SK-N-SH (cell line): ENCODE results near the gene ZNF280C. TPM values are rescaled to one million over a fixed set of nuclear protein-coding genes. Genes with fewer than 3 reads are reported as not detected.

Source experiments
- CTCF ChIA-PET: fragments of 300-600, 350-600 bp; formaldehyde crosslinking; extraction: SDS; loops from one replicate; lab custom pipeline; 2021; lab: Yijun Ruan, JAX
- POLR2A ChIA-PET: fragments of 350-600 bp; sonication (Branson Sonifier 250); formaldehyde crosslinking; extraction: SDS; loops from one replicate; lab custom pipeline; 2020; ENCODE audit warnings: antibody characterized with exemption, inconsistent platforms; lab: Yijun Ruan, JAX
- DNase-seq: peaks from one replicate; pipeline ENCODE4 v3.0.0; 2012
- H2AFZ ChIP-seq: fragments of 200-600 bp; sonication (generic); 2 replicates; pipeline ENCODE4 v1.8.1; 2016; ENCODE audit warnings: antibody characterized with exemption, mild to moderate bottlenecking, low read depth
- H3F3A ChIP-seq: fragments of 200-600 bp; sonication (generic); replicated peaks from 2 replicates; pipeline ENCODE3; 2016; ENCODE audit warnings: antibody characterized with exemption, mild to moderate bottlenecking; ENCODE audit not compliant: insufficient read depth
- H3K27ac ChIP-seq, 2 experiments: fragments of 200-500 bp in 1 of 2; fragments of 200-600 bp in 1 of 2; sonication (Bioruptor generic) in 1 of 2; sonication (generic), shearing (Covaris generic) in 1 of 2; 2 replicates each; pipeline versions ENCODE4 v1.5.1 to v1.6.1; 2014 to 2016; ENCODE audit warnings: low read depth in 2 of 2, inconsistent platforms in 1 of 2, low read length in 1 of 2, mild to moderate bottlenecking in 1 of 2, mixed read lengths in 1 of 2
- H3K27me3 ChIP-seq: fragments of 200-600 bp; sonication (generic), shearing (Covaris generic); 2 replicates; pipeline ENCODE4 v1.6.1; 2016; ENCODE audit warnings: mixed run types; ENCODE audit not compliant: insufficient read depth
- H3K36me3 ChIP-seq, 2 experiments: fragments of 200-500 bp in 1 of 2; fragments of 200-600 bp in 1 of 2; sonication (Bioruptor generic) in 1 of 2; sonication (generic) in 1 of 2; replicated peaks in 1 of 2; 2 replicates each; pipeline versions ENCODE3 to v1.5.1; 2014 to 2016; ENCODE audit warnings: low read length in 1 of 2, mild to moderate bottlenecking in 1 of 2; ENCODE audit not compliant: insufficient read depth in 2 of 2, control insufficient read depth in 1 of 2
- H3K4me1 ChIP-seq, 2 experiments: fragments of 200-500 bp in 1 of 2; fragments of 200-600 bp in 1 of 2; sonication (Bioruptor generic) in 1 of 2; sonication (generic), shearing (Covaris generic) in 1 of 2; 2 replicates each; pipeline versions ENCODE4 v1.5.1 to v1.6.1; 2014 to 2016; ENCODE audit warnings: low read depth in 1 of 2, low read length in 1 of 2, mixed run types in 1 of 2; ENCODE audit not compliant: insufficient read depth in 2 of 2, control insufficient read depth in 1 of 2
- H3K4me2 ChIP-seq: fragments of 200-600 bp; sonication (generic), shearing (Covaris generic); 2 replicates; pipeline ENCODE4 v1.6.1; 2017; ENCODE audit warnings: mixed run types
- H3K4me3 ChIP-seq, 2 experiments: fragments of 200-500 bp in 1 of 2; fragments of 200-600 bp in 1 of 2; sonication (Bioruptor generic) in 1 of 2; sonication (generic), shearing (Covaris generic) in 1 of 2; 2 replicates each; pipeline versions ENCODE4 v1.5.1 to v1.8.1; 2014 to 2016; ENCODE audit warnings: low read depth in 2 of 2, inconsistent platforms in 1 of 2, low read length in 1 of 2, mild to moderate bottlenecking in 1 of 2, mixed read lengths in 1 of 2, moderate library complexity in 1 of 2
- H3K79me2 ChIP-seq: fragments of 200-600 bp; sonication (generic); 2 replicates; pipeline ENCODE4 v1.8.1; 2017; ENCODE audit warnings: mild to moderate bottlenecking; ENCODE audit not compliant: insufficient read depth
- H3K9ac ChIP-seq: fragments of 200-600 bp; sonication (generic); 2 replicates; pipeline ENCODE4 v1.6.1; 2017; ENCODE audit warnings: mixed run types
- H3K9me2 ChIP-seq: fragments of 200-600 bp; sonication (generic); 2 replicates; pipeline ENCODE4 v1.6.1; 2017; ENCODE audit warnings: mixed run types
- H3K9me3 ChIP-seq: fragments of 200-600 bp; sonication (generic); 2 replicates; pipeline ENCODE4 v1.6.1; 2017; ENCODE audit warnings: mixed run types, mild to moderate bottlenecking, moderate library complexity
- H4K20me1 ChIP-seq: fragments of 200-600 bp; sonication (generic); 2 replicates; pipeline ENCODE4 v1.6.1; 2017; ENCODE audit warnings: mild to moderate bottlenecking, mixed run types; ENCODE audit not compliant: insufficient read depth
- CHD2 ChIP-seq: fragments of 150-350 bp; IDR thresholded peaks from 2 replicates; pipeline ENCODE4 v1.6.1; 2018; ENCODE audit warnings: low read length; ENCODE audit not compliant: partially characterized antibody
- FOSL2 ChIP-seq: IDR thresholded peaks from 2 replicates; pipeline ENCODE4 v1.4.0; 2012; ENCODE audit warnings: low read depth, mild to moderate bottlenecking, moderate library complexity, borderline replicate concordance
- FOXJ3 ChIP-seq: sonication (generic); formaldehyde crosslinking; IDR thresholded peaks from 2 replicates; pipeline ENCODE4 v1.5.1; 2020; ENCODE audit warnings: mild to moderate bottlenecking, missing genetic modification reagents
- FOXM1 ChIP-seq: IDR thresholded peaks from 2 replicates; pipeline ENCODE4 v1.4.0; 2012; ENCODE audit warnings: low read depth, mild to moderate bottlenecking
- GABPA ChIP-seq: IDR thresholded peaks from 2 replicates; pipeline ENCODE4 v1.4.0; 2012; ENCODE audit warnings: low read depth, mild to moderate bottlenecking
- MAX ChIP-seq: IDR thresholded peaks from 2 replicates; pipeline ENCODE4 v1.4.0; 2012; ENCODE audit warnings: low read depth
- MXI1 ChIP-seq: IDR thresholded peaks from 2 replicates; pipeline ENCODE4 v1.6.1; 2012; ENCODE audit warnings: mild to moderate bottlenecking, low read depth, low read length, improper control_type of control experiment
- NFIC ChIP-seq: IDR thresholded peaks from 2 replicates; pipeline ENCODE4 v1.4.0; 2012; ENCODE audit warnings: borderline replicate concordance
- PBX3 ChIP-seq: IDR thresholded peaks from 2 replicates; pipeline ENCODE4; 2012
- RAD21 ChIP-seq: IDR thresholded peaks from 2 replicates; pipeline ENCODE4 v1.6.1; 2012; ENCODE audit warnings: mild to moderate bottlenecking, low read length
- REST ChIP-seq: IDR thresholded peaks from 2 replicates; pipeline ENCODE4 v1.6.1; 2012; ENCODE audit warnings: mild to moderate bottlenecking, low read depth, low read length, moderate library complexity
- RFX5 ChIP-seq: IDR thresholded peaks from 2 replicates; pipeline ENCODE4 v1.6.1; 2012; ENCODE audit warnings: mild to moderate bottlenecking, improper control_type of control experiment, low read length
- RXRA ChIP-seq: IDR thresholded peaks from 2 replicates; pipeline ENCODE4 v1.4.0; 2012; ENCODE audit warnings: low read depth, mild to moderate bottlenecking, borderline replicate concordance
- TAF1 ChIP-seq: IDR thresholded peaks from 2 replicates; pipeline ENCODE4 v1.6.1; 2012; ENCODE audit warnings: low read depth, mild to moderate bottlenecking, low read length, moderate library complexity, borderline replicate concordance
- TCF12 ChIP-seq: IDR thresholded peaks from 2 replicates; pipeline ENCODE4 v1.4.0; 2012
- TEAD4 ChIP-seq: IDR thresholded peaks from 2 replicates; pipeline ENCODE4 v1.4.0; 2012; ENCODE audit warnings: mild to moderate bottlenecking, borderline replicate concordance; ENCODE audit not compliant: insufficient read depth
- USF2 ChIP-seq: fragments of 150-350 bp; IDR thresholded peaks from 2 replicates; pipeline ENCODE4 v1.6.1; 2017; ENCODE audit warnings: antibody characterized with exemption, low read length, low read depth, borderline replicate concordance
- YY1 ChIP-seq: IDR thresholded peaks from 2 replicates; pipeline ENCODE4 v1.4.0; 2012; ENCODE audit warnings: low read depth, mild to moderate bottlenecking
- WGBS: methylation state at CpG from one replicate; pipeline ENCODE4 v1.1.6; 2017; ENCODE audit warnings: low lambda C conversion rate; 5-methylcytosine and 5-hydroxymethylcytosine counted together
- polyA plus RNA-seq, 3 experiments: library from polyadenylated mRNA; depleted of rRNA; stranded (reverse); fragments of >200 nt; gene quantifications; 2 replicates each; pipeline ENCODE4 v1.2.3, GENCODE V29; 2012

The ZNF280C gene
- polyA plus RNA-seq, 1 of the 3 experiments (the other 2 are of a cell fraction): 2.7 TPM

- CTCF ChIA-PET: interaction anchor here (1.4 kb wide), 1 partner anchor 32 kb away, joined by 3 read pairs; no protein-coding TSS in a partner anchor
- POLR2A ChIA-PET: interaction anchor here (1.4 kb wide), 1 partner anchor 11 kb away, joined by 4 read pairs; no protein-coding TSS in a partner anchor
- Histone ChIP-seq H3K36me3 (peaks cover 0 to 3% of the 10 kb centered on the region in 2 experiments), H3K4me2 (no peak overlapping the region), H3F3A (no peaks in the 10 kb centered on the region), H3K4me3 (no peak overlapping the region), H2AFZ (no peak overlapping the region), H3K9me2 (no peaks in the 10 kb centered on the region), H4K20me1 (no peaks in the 10 kb centered on the region), H3K9ac (no peak overlapping the region), H3K27ac (no peak overlapping the region)
- DNase-seq: no peak
- TF ChIP-seq RFX5 (no peak), TAF1 (no peak), REST (no peak), YY1 (no peak), MAX (no peak), TCF12 (no peak), FOSL2 (no peak), MXI1 (no peak), FOXJ3 (no peak), RXRA (no peak), USF2 (no peak), RAD21 (no peak), PBX3 (no peak), NFIC (no peak), CHD2 (no peak), GABPA (no peak), FOXM1 (no peak), TEAD4 (no peak)
- TF ChIP-seq, all 33 proteins: peak for 0
- Histone ChIP-seq H3K4me1 (no peaks in the 10 kb centered on the region; a peak in 2 of 4 replicates), H3K9me3 (no peaks in the 10 kb centered on the region), H3K79me2 (peaks cover 46% of the 10 kb centered on the region), H3K27me3 (no peaks in the 10 kb centered on the region)
- WGBS: 87% methylated on average over 4 of the region's 4 CpGs
These were observed 108.9 kb downstream of the ZNF280C start for GRCh38 chrX:130159776-130160175.
